ENCODE measurements around the gene INTS4.
"Not testable (repeated sequence)": the region's sequence is repeated elsewhere in the genome, so short reads cannot be mapped to it uniquely, and the experiment has no call there.

INTS4 gene

GRCh38 chr11:77943296-77943695 is 51.2 kb downstream of the INTS4 start:
- FAIRE-seq = not testable (repeated sequence)

- not testable (repeated sequence) for FAIRE-seq
These were observed 52.0 kb downstream of the INTS4 start for GRCh38 chr11:77942465-77942864.

GRCh38 chr11:77933596-77933995 is 60.9 kb downstream of the INTS4 start:
- not testable (repeated sequence) for FAIRE-seq

GRCh38 chr11:77930334-77931208 is 63.9 kb downstream of the INTS4 start:
- FAIRE-seq = not testable (repeated sequence)

- FAIRE-seq = not testable (repeated sequence)
These were observed 76.8 kb downstream of the INTS4 start for GRCh38 chr11:77917713-77918112.

- not testable (repeated sequence) for FAIRE-seq
These were observed 80.1 kb downstream of the INTS4 start for GRCh38 chr11:77914307-77914791.

- FAIRE-seq = not testable (repeated sequence)
These were observed 80.7 kb downstream of the INTS4 start for GRCh38 chr11:77913608-77914306.

- FAIRE-seq = not testable (repeated sequence)
These were observed 83.6 kb downstream of the INTS4 start for GRCh38 chr11:77910828-77911227.

GRCh38 chr11:77909277-77909676 is 85.2 kb downstream of the INTS4 start:
- no peak for FAIRE-seq

GRCh38 chr11:77908835-77909234 is 85.6 kb downstream of the INTS4 start:
- no peak for FAIRE-seq

- not testable (repeated sequence) for FAIRE-seq
These were observed 99.5 kb downstream of the INTS4 start for GRCh38 chr11:77894949-77895348.

GRCh38 chr11:77891703-77892102 is 102.8 kb downstream of the INTS4 start:
- not testable (repeated sequence) for FAIRE-seq

GRCh38 chr11:77891256-77891655 is 103.2 kb downstream of the INTS4 start:
- FAIRE-seq = not testable (repeated sequence)

- FAIRE-seq = not testable (repeated sequence)
These were observed 103.8 kb downstream of the INTS4 start for GRCh38 chr11:77890619-77891056.

- not testable (repeated sequence) for FAIRE-seq
These were observed 104.3 kb downstream of the INTS4 start for GRCh38 chr11:77890100-77890614.

- not testable (repeated sequence) for FAIRE-seq
These were observed 105.4 kb downstream of the INTS4 start for GRCh38 chr11:77889045-77889444.

- no peak for FAIRE-seq
These were observed 108.1 kb downstream of the INTS4 start for GRCh38 chr11:77886401-77886800.

GRCh38 chr11:77884829-77885190 is 109.7 kb downstream of the INTS4 start:
- FAIRE-seq = no peak

GRCh38 chr11:77884186-77884828 is 110.2 kb downstream of the INTS4 start:
- FAIRE-seq = no peak

- no peak for FAIRE-seq
These were observed 110.7 kb downstream of the INTS4 start for GRCh38 chr11:77883775-77884174.

GRCh38 chr11:77882396-77882795 is 112.1 kb downstream of the INTS4 start:
- FAIRE-seq = no peak

- no peak for FAIRE-seq
These were observed 115.2 kb downstream of the INTS4 start for GRCh38 chr11:77879218-77879617.

- not testable (repeated sequence) for FAIRE-seq
These were observed 116.2 kb downstream of the INTS4 start for GRCh38 chr11:77878247-77878646.

All from islet of Langerhans (tissue), 1 donor.